COLO829 (cell line): ENCODE measurements around the gene XPOT.
"Not testable (repeated sequence)": the region's sequence is repeated elsewhere in the genome, so short reads cannot be mapped to it uniquely, and the experiment has no call there.

Experiments used
- DNase-seq: peaks from one replicate; pipeline ENCODE4 v3.0.0; 2012; ENCODE audit warnings: low spot score

The XPOT gene

GRCh38 chr12:64403707-64404469 lies at the start of gene XPOT:
TSS of gene XPOT (plus strand) at chr12:64404392. CDS start at chr12:64410036, 5,644 bp downstream.
- peak; percentile 96 for DNase-seq

- DNase-seq: not testable (repeated sequence)
These were observed 48.0 kb upstream of the XPOT start for GRCh38 chr12:64356209-64356608.

- not testable (repeated sequence) for DNase-seq
These were observed 43.0 kb upstream of the XPOT start for GRCh38 chr12:64361173-64361572.

- DNase-seq: no peak
These were observed 41.4 kb upstream of the XPOT start for GRCh38 chr12:64362721-64363305.

- no peak for DNase-seq
These were observed 20.5 kb upstream of the XPOT start for GRCh38 chr12:64383675-64384074.

- no peak for DNase-seq
These were observed 19.2 kb upstream of the XPOT start for GRCh38 chr12:64385019-64385418.

GRCh38 chr12:64385468-64385867 lies 18.7 kb upstream of the XPOT start:
- DNase-seq: no peak

- no peak for DNase-seq
These were observed 16.9 kb upstream of the XPOT start for GRCh38 chr12:64387197-64387816.

- no peak for DNase-seq
These were observed 15.0 kb upstream of the XPOT start for GRCh38 chr12:64389154-64389553.

- no peak for DNase-seq
These were observed 13.8 kb upstream of the XPOT start, which contains the start of gene C12orf56 for GRCh38 chr12:64390275-64390851. TSS of gene C12orf56 (minus strand) at chr12:64390758. CDS start at chr12:64390565, 193 bp downstream.

GRCh38 chr12:64392221-64392620 lies 12.0 kb upstream of the XPOT start:
- peak; percentile 28 for DNase-seq

- no peak for DNase-seq
These were observed 8.5 kb upstream of the XPOT start for GRCh38 chr12:64395739-64396138.

GRCh38 chr12:64400041-64400440 lies 4.2 kb upstream of the XPOT start:
- DNase-seq: peak; percentile 39

- no peak for DNase-seq
These were observed 2.0 kb upstream of the XPOT start for GRCh38 chr12:64402181-64402580.

GRCh38 chr12:64404470-64405256 lies 471 bp downstream of the XPOT start:
- DNase-seq: peak; percentile 48

GRCh38 chr12:64407342-64408223 lies 3.4 kb downstream of the XPOT start:
- peak; percentile 23 for DNase-seq

- DNase-seq: no peak
These were observed 7.2 kb downstream of the XPOT start for GRCh38 chr12:64411427-64411826.

GRCh38 chr12:64412459-64412858 lies 8.3 kb downstream of the XPOT start:
- no peak for DNase-seq

GRCh38 chr12:64413884-64414283 lies 9.7 kb downstream of the XPOT start:
- no peak for DNase-seq

GRCh38 chr12:64418209-64418608 lies 14.0 kb downstream of the XPOT start:
- no peak for DNase-seq

GRCh38 chr12:64419696-64420095 lies 15.5 kb downstream of the XPOT start:
- no peak for DNase-seq
